Measurements from ENCODE around the gene DDIT4.
"Not testable (repeated sequence)": the region's sequence is repeated elsewhere in the genome, so short reads cannot be mapped to it uniquely, and the experiment has no call there.

Gene DDIT4

GRCh38 chr10:72267819-72268399 is 5.8 kb upstream of the DDIT4 start:
- DNase-seq (ENCODE audit: low read depth in 2 of 2) = no peak

- DNase-seq (ENCODE audit: low read depth in 2 of 2) = not testable (repeated sequence)
Observed at GRCh38 chr10:72268475-72269200, 5.1 kb upstream of the DDIT4 start.

GRCh38 chr10:72270607-72271281 is 3.0 kb upstream of the DDIT4 start:
- no peak for DNase-seq (ENCODE audit: low read depth in 2 of 2)

- DNase-seq (ENCODE audit: low read depth in 2 of 2) = no peak
Observed at GRCh38 chr10:72272689-72273409, 875 bp upstream of the DDIT4 start.

- no peak for DNase-seq (ENCODE audit: low read depth in 2 of 2)
Observed at GRCh38 chr10:72274213-72274729, 547 bp downstream of the DDIT4 start.

- peak in 1 of 2 donors; percentile 67 for DNase-seq (ENCODE audit: low read depth in 2 of 2)
Observed at GRCh38 chr10:72274730-72275350, 1.1 kb downstream of the DDIT4 start.

- DNase-seq (ENCODE audit: low read depth in 2 of 2) = no peak
Observed at GRCh38 chr10:72275351-72276012, 1.8 kb downstream of the DDIT4 start.

GRCh38 chr10:72276013-72276387 is 2.3 kb downstream of the DDIT4 start:
- DNase-seq (ENCODE audit: low read depth in 2 of 2) = no peak

GRCh38 chr10:72276421-72277339 is 3.0 kb downstream of the DDIT4 start:
- DNase-seq (ENCODE audit: low read depth in 2 of 2) = no peak

- DNase-seq (ENCODE audit: low read depth in 2 of 2) = no peak
Observed at GRCh38 chr10:72277340-72277995, 3.7 kb downstream of the DDIT4 start.

GRCh38 chr10:72277996-72278667 is 4.4 kb downstream of the DDIT4 start:
- DNase-seq (ENCODE audit: low read depth in 2 of 2) = no peak

- no peak for DNase-seq (ENCODE audit: low read depth in 2 of 2)
Observed at GRCh38 chr10:72278668-72279393, 5.1 kb downstream of the DDIT4 start.

- DNase-seq (ENCODE audit: low read depth in 2 of 2) = not testable (repeated sequence)
Observed at GRCh38 chr10:72279587-72279986, 5.9 kb downstream of the DDIT4 start.

GRCh38 chr10:72283131-72283530 is 9.4 kb downstream of the DDIT4 start:
- no peak for DNase-seq (ENCODE audit: low read depth in 2 of 2)

GRCh38 chr10:72285972-72286521 is 12.3 kb downstream of the DDIT4 start:
- no peak for DNase-seq (ENCODE audit: low read depth in 2 of 2)

GRCh38 chr10:72291019-72291532 is 17.4 kb downstream of the DDIT4 start:
- DNase-seq (ENCODE audit: low read depth in 2 of 2) = no peak

GRCh38 chr10:72292223-72292691 is 18.5 kb downstream of the DDIT4 start:
- peak in 1 of 2 donors; percentile 64 for DNase-seq (ENCODE audit: low read depth in 2 of 2)
